ENCODE data around the gene CDH12.

DNA sequence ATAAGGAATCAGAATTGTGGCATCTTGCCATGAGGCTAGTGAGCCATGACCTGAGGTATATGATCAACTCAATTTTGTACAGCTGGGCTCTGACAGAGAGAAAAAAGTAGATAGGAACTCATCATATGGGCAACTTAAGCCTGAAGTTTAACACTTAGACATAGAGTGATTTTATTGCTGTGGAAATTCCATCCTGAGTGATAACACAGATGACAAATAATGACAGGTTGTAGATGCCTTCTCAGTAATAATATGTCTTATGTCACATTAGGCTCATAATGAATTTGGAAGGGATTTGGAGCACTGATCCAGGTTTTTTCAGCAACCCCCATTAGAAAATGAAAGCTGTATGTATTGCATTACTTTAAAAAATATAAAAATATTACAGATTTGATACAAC, 744.6 kb downstream of the CDH12 start:
- TF ChIP-seq SPI1 (IDR thresholded peaks at IDR 0.05; ENCODE audit: borderline replicate concordance, low read depth), result no peak
- TF ChIP-seq, protein P1, sequence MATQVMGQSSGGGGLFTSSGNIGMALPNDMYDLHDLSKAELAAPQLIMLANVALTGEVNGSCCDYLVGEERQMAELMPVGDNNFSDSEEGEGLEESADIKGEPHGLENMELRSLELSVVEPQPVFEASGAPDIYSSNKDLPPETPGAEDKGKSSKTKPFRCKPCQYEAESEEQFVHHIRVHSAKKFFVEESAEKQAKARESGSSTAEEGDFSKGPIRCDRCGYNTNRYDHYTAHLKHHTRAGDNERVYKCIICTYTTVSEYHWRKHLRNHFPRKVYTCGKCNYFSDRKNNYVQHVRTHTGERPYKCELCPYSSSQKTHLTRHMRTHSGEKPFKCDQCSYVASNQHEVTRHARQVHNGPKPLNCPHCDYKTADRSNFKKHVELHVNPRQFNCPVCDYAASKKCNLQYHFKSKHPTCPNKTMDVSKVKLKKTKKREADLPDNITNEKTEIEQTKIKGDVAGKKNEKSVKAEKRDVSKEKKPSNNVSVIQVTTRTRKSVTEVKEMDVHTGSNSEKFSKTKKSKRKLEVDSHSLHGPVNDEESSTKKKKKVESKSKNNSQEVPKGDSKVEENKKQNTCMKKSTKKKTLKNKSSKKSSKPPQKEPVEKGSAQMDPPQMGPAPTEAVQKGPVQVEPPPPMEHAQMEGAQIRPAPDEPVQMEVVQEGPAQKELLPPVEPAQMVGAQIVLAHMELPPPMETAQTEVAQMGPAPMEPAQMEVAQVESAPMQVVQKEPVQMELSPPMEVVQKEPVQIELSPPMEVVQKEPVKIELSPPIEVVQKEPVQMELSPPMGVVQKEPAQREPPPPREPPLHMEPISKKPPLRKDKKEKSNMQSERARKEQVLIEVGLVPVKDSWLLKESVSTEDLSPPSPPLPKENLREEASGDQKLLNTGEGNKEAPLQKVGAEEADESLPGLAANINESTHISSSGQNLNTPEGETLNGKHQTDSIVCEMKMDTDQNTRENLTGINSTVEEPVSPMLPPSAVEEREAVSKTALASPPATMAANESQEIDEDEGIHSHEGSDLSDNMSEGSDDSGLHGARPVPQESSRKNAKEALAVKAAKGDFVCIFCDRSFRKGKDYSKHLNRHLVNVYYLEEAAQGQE (IDR thresholded peaks at IDR 0.05; ENCODE audit: insufficient replicate concordance, low read depth), result no peak
- no peak for TF ChIP-seq CTCF (IDR thresholded peaks at IDR 0.05; ENCODE audit: insufficient read depth, low read length)
- no peak for TF ChIP-seq POLR2AphosphoS5 (IDR thresholded peaks at IDR 0.05; ENCODE audit: low read depth)
- TF ChIP-seq GABPA (IDR thresholded peaks at IDR 0.05; ENCODE audit: low read depth), result no peak
